H9 (cell line): ENCODE data around the gene PRKCA. TPM values are rescaled to one million over a fixed set of nuclear protein-coding genes. Genes with fewer than 3 reads are reported as not detected.
A peak's percentile ranks its signal among the peaks of the same experiment; 100 is the strongest.

Experiments
- DNase-seq: peaks from one replicate; pipeline ENCODE4 v3.0.0-alpha.2; 2017
- H2AFZ ChIP-seq: one replicate; pipeline ENCODE4 v1.6.1; 2013; ENCODE audit warnings: mild to moderate bottlenecking, low read length, control low read depth, moderate library complexity
- H2AK5ac ChIP-seq: 2 replicates; pipeline ENCODE4 v1.6.1; 2013; ENCODE audit warnings: low read length, control low read depth, mixed read lengths; ENCODE audit not compliant: insufficient read length
- H2BK120ac ChIP-seq: one replicate; pipeline ENCODE4 v1.6.1; 2013; ENCODE audit warnings: low read depth, mild to moderate bottlenecking, low read length, control low read depth, inconsistent platforms; ENCODE audit not compliant: poor library complexity, severe bottlenecking
- H2BK12ac ChIP-seq: 2 replicates; pipeline ENCODE4 v1.6.1; 2013; ENCODE audit warnings: low read length, control low read depth, mixed read lengths, low read depth; ENCODE audit not compliant: insufficient read length
- H2BK15ac ChIP-seq: 2 replicates; pipeline ENCODE4 v1.6.1; 2013; ENCODE audit warnings: low read depth, low read length, control low read depth
- H2BK20ac ChIP-seq: one replicate; pipeline ENCODE4 v1.6.1; 2013; ENCODE audit warnings: low read depth, mild to moderate bottlenecking, low read length, control low read depth, inconsistent platforms; ENCODE audit not compliant: poor library complexity, severe bottlenecking
- H2BK5ac ChIP-seq: 2 replicates; pipeline ENCODE4 v1.6.1; 2013; ENCODE audit warnings: low read length, control low read depth, mixed read lengths; ENCODE audit not compliant: insufficient read length
- H3K14ac ChIP-seq: 2 replicates; pipeline ENCODE4 v1.6.1; 2013; ENCODE audit warnings: low read length, control low read depth; ENCODE audit not compliant: insufficient read depth
- H3K18ac ChIP-seq: 2 replicates; pipeline ENCODE4 v1.6.1; 2013; ENCODE audit warnings: low read depth, mild to moderate bottlenecking, mixed read lengths, low read length, control low read depth; ENCODE audit not compliant: insufficient read length
- H3K23ac ChIP-seq: 2 replicates; pipeline ENCODE4 v1.6.1; 2013; ENCODE audit warnings: low read length, control low read depth, mixed read lengths, low read depth; ENCODE audit not compliant: insufficient read length
- H3K23me2 ChIP-seq: 2 replicates; pipeline ENCODE4 v1.6.1; 2013; ENCODE audit warnings: low read depth, mild to moderate bottlenecking, mixed read lengths, low read length, control low read depth; ENCODE audit not compliant: insufficient read length, poor library complexity, severe bottlenecking
- H3K27ac ChIP-seq: 2 replicates; pipeline ENCODE4 v1.5.1; 2013; ENCODE audit warnings: low read length, control low read depth, mixed read lengths, low read depth; ENCODE audit not compliant: insufficient read length
- H3K27me3 ChIP-seq: 2 replicates; pipeline ENCODE4 v1.6.1; 2013; ENCODE audit warnings: low read length, control low read depth, inconsistent platforms; ENCODE audit not compliant: insufficient read depth
- H3K4ac ChIP-seq: 2 replicates; pipeline ENCODE4 v1.6.1; 2013; ENCODE audit warnings: low read depth, mild to moderate bottlenecking, control low read depth, inconsistent platforms, low read length, moderate library complexity
- H3K4me1 ChIP-seq: 2 replicates; pipeline ENCODE4 v1.6.1; 2013; ENCODE audit warnings: low read length, control low read depth, inconsistent platforms; ENCODE audit not compliant: insufficient read depth
- H3K4me2 ChIP-seq: 2 replicates; pipeline ENCODE4 v1.6.1; 2013; ENCODE audit warnings: low read length, control low read depth, mixed read lengths; ENCODE audit not compliant: insufficient read length, insufficient read depth
- H3K56ac ChIP-seq: 2 replicates; pipeline ENCODE4 v1.6.1; 2013; ENCODE audit warnings: low read depth, mild to moderate bottlenecking, mixed read lengths, low read length, control low read depth; ENCODE audit not compliant: insufficient read length
- H3K79me1 ChIP-seq: 2 replicates; pipeline ENCODE4 v1.6.1; 2013; ENCODE audit warnings: low read depth, mild to moderate bottlenecking, moderate library complexity, low read length, control low read depth, inconsistent platforms; ENCODE audit not compliant: insufficient read depth, poor library complexity, severe bottlenecking
- H3K79me2 ChIP-seq: 2 replicates; pipeline ENCODE4 v1.6.1; 2013; ENCODE audit warnings: low read length, control low read depth, inconsistent platforms; ENCODE audit not compliant: insufficient read depth
- H3K9ac ChIP-seq: 2 replicates; pipeline ENCODE4 v1.6.1; 2013; ENCODE audit warnings: low read length, control low read depth, mixed read lengths; ENCODE audit not compliant: insufficient read length; ENCODE audit errors: extremely low read depth
- H3K9me3 ChIP-seq: one replicate; pipeline ENCODE4 v1.6.1; 2013; ENCODE audit warnings: low read depth, low read length, inconsistent platforms; ENCODE audit not compliant: control insufficient read depth
- H3T11ph ChIP-seq: one replicate; pipeline ENCODE4 v1.6.1; 2013; ENCODE audit warnings: mild to moderate bottlenecking, low read length, control low read depth, inconsistent platforms
- H4K20me1 ChIP-seq: one replicate; pipeline ENCODE4 v1.6.1; 2013; ENCODE audit not compliant: control insufficient read depth, insufficient read length, insufficient read depth
- H4K5ac ChIP-seq: 2 replicates; pipeline ENCODE4 v1.6.1; 2013; ENCODE audit warnings: low read depth, mild to moderate bottlenecking, mixed read lengths, low read length, control low read depth; ENCODE audit not compliant: insufficient read length
- H4K8ac ChIP-seq: replicated peaks from 2 replicates; pipeline ENCODE4 v1.6.1; 2013; ENCODE audit warnings: low read length, control low read depth, mixed read lengths, low read depth; ENCODE audit not compliant: insufficient read length
- H4K91ac ChIP-seq: 2 replicates; pipeline ENCODE4 v1.6.1; 2013; ENCODE audit warnings: low read depth, mild to moderate bottlenecking, moderate library complexity, mixed read lengths, low read length, control low read depth; ENCODE audit not compliant: insufficient read length
- H3K27ac Mint-ChIP-seq, 3 experiments: 2 replicates in 2 of 3; 3 replicates in 1 of 3; pipeline ENCODE4 v1.8.0; 2020 to 2021; ENCODE audit warnings: mixed read lengths in 3 of 3, mild to moderate bottlenecking in 1 of 3, moderate library complexity in 1 of 3
- H3K27me3 Mint-ChIP-seq: 2 replicates; pipeline ENCODE4 v1.8.0; 2021; ENCODE audit warnings: low read depth, mild to moderate bottlenecking, moderate library complexity, mixed read lengths
- H3K36me3 Mint-ChIP-seq, 3 experiments: 2 replicates in 2 of 3; 3 replicates in 1 of 3; pipeline ENCODE4 v1.8.0; 2020 to 2021; ENCODE audit warnings: low read depth in 3 of 3, mixed read lengths in 3 of 3; ENCODE audit not compliant: insufficient read depth in 1 of 3
- H3K4me1 Mint-ChIP-seq, 2 experiments: 2 replicates each; pipeline ENCODE4 v1.8.0; 2020; ENCODE audit warnings: mixed read lengths in 2 of 2
- H3K4me3 Mint-ChIP-seq, 2 experiments: 2 replicates in 1 of 2; 3 replicates in 1 of 2; pipeline ENCODE4 v1.8.0; 2020 to 2021; ENCODE audit warnings: mild to moderate bottlenecking in 2 of 2, mixed read lengths in 2 of 2, moderate library complexity in 1 of 2
- H3K9me3 Mint-ChIP-seq, 2 experiments: 2 replicates in 1 of 2; 3 replicates in 1 of 2; pipeline ENCODE4 v1.8.0; 2020; ENCODE audit warnings: mild to moderate bottlenecking in 2 of 2, mixed read lengths in 2 of 2, moderate library complexity in 1 of 2
- WGBS: extraction: QIAGEN DNeasy Blood & Tissue Kit; methylation state at CpG from one replicate; pipeline ENCODE4 v1.1.7; 2013; ENCODE audit warnings: missing lambda C conversion rate, low lambda C conversion rate, mixed read lengths; ENCODE audit not compliant: insufficient read length; ENCODE audit errors: extremely low coverage; 5-methylcytosine and 5-hydroxymethylcytosine counted together
- total RNA-seq: library from RNA; stranded (reverse); gene quantifications from 2 replicates; pipeline ENCODE4 v1.2.1, GENCODE V29; 2021
- TF ChIP-seq, protein P1 (sequence below): fragments of 200-600 bp; sonication (generic); conservative IDR thresholded peaks from 3 replicates; pipeline ENCODE4 v1.8.0; 2021; ENCODE audit warnings: antibody characterized with exemption, mild to moderate bottlenecking

Gene PRKCA
- total RNA-seq, 1 experiment from 2014 or later, result 10.5 TPM

- Histone ChIP-seq H3K9me3 (no peaks in the 10 kb centered on the region), H4K20me1 (no peaks in the 10 kb centered on the region), H4K8ac (no peak overlapping the region), H2BK15ac (no peak overlapping the region), H3K79me1 (no peaks in the 10 kb centered on the region), H2BK5ac (no peak overlapping the region), H2BK20ac (no peak overlapping the region), H3K4ac (no peak overlapping the region), H2AFZ (no peak overlapping the region), H4K91ac (no peak overlapping the region), H3K4me1 (peaks cover 7% of the 10 kb centered on the region; the same call in 1 of the 2 replicates), H3K4me2 (no peak overlapping the region), H4K5ac (no peak overlapping the region), H2AK5ac (no peak overlapping the region), H3K27me3 (no peaks in the 10 kb centered on the region), H3K79me2 (no peaks in the 10 kb centered on the region), H3K56ac (no peak overlapping the region), H3T11ph (no peak overlapping the region), H3K14ac (no peak overlapping the region), H2BK120ac (no peak overlapping the region), H3K23ac (no peak overlapping the region), H3K23me2 (no peaks in the 10 kb centered on the region), H2BK12ac (no peak overlapping the region), H3K18ac (no peak overlapping the region), H3K27ac (no peak overlapping the region), H3K9ac (no peak overlapping the region)
- no CpG with 5 or more reads among the region's 14 CpGs for WGBS
- no peak overlapping the region; a peak in 1 of 7 replicates for H3K27ac Mint-ChIP-seq
- H3K9me3 Mint-ChIP-seq, result no peaks in the 10 kb centered on the region
- TF ChIP-seq, protein P1, sequence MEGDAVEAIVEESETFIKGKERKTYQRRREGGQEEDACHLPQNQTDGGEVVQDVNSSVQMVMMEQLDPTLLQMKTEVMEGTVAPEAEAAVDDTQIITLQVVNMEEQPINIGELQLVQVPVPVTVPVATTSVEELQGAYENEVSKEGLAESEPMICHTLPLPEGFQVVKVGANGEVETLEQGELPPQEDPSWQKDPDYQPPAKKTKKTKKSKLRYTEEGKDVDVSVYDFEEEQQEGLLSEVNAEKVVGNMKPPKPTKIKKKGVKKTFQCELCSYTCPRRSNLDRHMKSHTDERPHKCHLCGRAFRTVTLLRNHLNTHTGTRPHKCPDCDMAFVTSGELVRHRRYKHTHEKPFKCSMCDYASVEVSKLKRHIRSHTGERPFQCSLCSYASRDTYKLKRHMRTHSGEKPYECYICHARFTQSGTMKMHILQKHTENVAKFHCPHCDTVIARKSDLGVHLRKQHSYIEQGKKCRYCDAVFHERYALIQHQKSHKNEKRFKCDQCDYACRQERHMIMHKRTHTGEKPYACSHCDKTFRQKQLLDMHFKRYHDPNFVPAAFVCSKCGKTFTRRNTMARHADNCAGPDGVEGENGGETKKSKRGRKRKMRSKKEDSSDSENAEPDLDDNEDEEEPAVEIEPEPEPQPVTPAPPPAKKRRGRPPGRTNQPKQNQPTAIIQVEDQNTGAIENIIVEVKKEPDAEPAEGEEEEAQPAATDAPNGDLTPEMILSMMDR, result no peak
- no peaks in the 10 kb centered on the region; a peak in 1 of 7 replicates for H3K36me3 Mint-ChIP-seq
- no peaks in the 10 kb centered on the region for H3K27me3 Mint-ChIP-seq
- peaks cover 55 to 57% of the 10 kb centered on the region in 2 experiments for H3K4me1 Mint-ChIP-seq
- DNase-seq, result peak; percentile 30
- H3K4me3 Mint-ChIP-seq, result no peak overlapping the region
These were observed 417.6 kb downstream of the PRKCA start for GRCh38 chr17:66720027-66720426.
